IMR-90 (cell line): ENCODE results near the gene RALGAPB. TPM values are rescaled to one million over a fixed set of nuclear protein-coding genes. Genes with fewer than 3 reads are reported as not detected.

ENCODE experiments used
- ATAC-seq: fragments of 200-7000 bp; cut with Tn5 transposase; 2 replicates; pipeline ENCODE4 v1.9.1; 2020; ENCODE audit warnings: low read depth, mild to moderate bottlenecking, moderate library complexity
- BruUV-seq: library from RNA; stranded (reverse); fragments of 400-500 nt; replicated peaks from 2 replicates; lab custom pipeline; 2021; lab: Mats Ljungman, UMichigan
- CTCF ChIA-PET: fragments of 300-600 bp; formaldehyde crosslinking; extraction: SDS; loops from one replicate; lab custom pipeline; 2021; ENCODE audit warnings: antibody characterized with exemption; lab: Yijun Ruan, JAX
- POLR2A ChIA-PET: fragments of 300-600 bp; sonication (Branson Sonifier 250); formaldehyde crosslinking; loops from one replicate; lab custom pipeline; 2022; ENCODE audit warnings: antibody characterized with exemption; ENCODE audit not compliant: unreplicated experiment; lab: Charles Lee
- DNase-seq: peaks from one replicate; pipeline ENCODE4 v3.0.0; 2013
- H2AFZ ChIP-seq: replicated peaks from 2 replicates; pipeline ENCODE3; 2013; ENCODE audit warnings: low read length, mild to moderate bottlenecking; ENCODE audit not compliant: poor library complexity
- H2AK5ac ChIP-seq: 2 replicates; pipeline ENCODE4 v1.6.1; 2013; ENCODE audit warnings: low read depth, low read length, inconsistent platforms
- H2AK9ac ChIP-seq: replicated peaks from 2 replicates; pipeline ENCODE3; 2013; ENCODE audit warnings: mild to moderate bottlenecking, low read depth, low read length, moderate library complexity; ENCODE audit not compliant: poor library complexity
- H2BK120ac ChIP-seq: 2 replicates; pipeline ENCODE4 v1.6.1; 2013; ENCODE audit warnings: low read depth, low read length, inconsistent platforms
- H2BK15ac ChIP-seq: 3 replicates; pipeline ENCODE4 v1.6.1; 2013; ENCODE audit warnings: low read depth, low read length, inconsistent platforms
- H2BK20ac ChIP-seq: 2 replicates; pipeline ENCODE4 v1.6.1; 2013; ENCODE audit warnings: low read depth, mild to moderate bottlenecking, inconsistent platforms, low read length, moderate library complexity
- H2BK5ac ChIP-seq: 2 replicates; pipeline ENCODE4 v1.6.1; 2013; ENCODE audit warnings: mild to moderate bottlenecking, low read depth, low read length, inconsistent platforms; ENCODE audit not compliant: poor library complexity, severe bottlenecking
- H3K14ac ChIP-seq: replicated peaks from 2 replicates; pipeline ENCODE4 v1.6.1; 2013; ENCODE audit warnings: low read depth, low read length, inconsistent platforms
- H3K18ac ChIP-seq: 2 replicates; pipeline ENCODE4 v1.6.1; 2013; ENCODE audit warnings: low read depth, low read length, control low read depth
- H3K23ac ChIP-seq: 2 replicates; pipeline ENCODE4 v1.6.1; 2013; ENCODE audit warnings: low read depth, low read length, inconsistent platforms
- H3K27ac ChIP-seq: 2 replicates; pipeline ENCODE4 v1.5.1; 2013; ENCODE audit warnings: mild to moderate bottlenecking, control low read depth, low read length; ENCODE audit not compliant: insufficient read depth
- H3K27me3 ChIP-seq: 2 replicates; pipeline ENCODE4 v1.6.1; 2013; ENCODE audit warnings: low read length; ENCODE audit not compliant: control insufficient read depth, insufficient read depth
- H3K36me3 ChIP-seq: 2 replicates; pipeline ENCODE4 v1.6.1; 2013; ENCODE audit warnings: low read length, mixed read lengths; ENCODE audit not compliant: control insufficient read depth, insufficient read depth
- H3K4ac ChIP-seq: 2 replicates; pipeline ENCODE4 v1.6.1; 2013; ENCODE audit warnings: low read depth, low read length, inconsistent platforms
- H3K4me1 ChIP-seq: 2 replicates; pipeline ENCODE4 v1.6.1; 2013; ENCODE audit warnings: low read length, mixed read lengths; ENCODE audit not compliant: control insufficient read depth, insufficient read depth
- H3K4me2 ChIP-seq: 2 replicates; pipeline ENCODE4 v1.6.1; 2013; ENCODE audit warnings: low read depth, mild to moderate bottlenecking, control low read depth, low read length, moderate library complexity
- H3K4me3 ChIP-seq: 2 replicates; pipeline ENCODE4 v1.5.1; 2013; ENCODE audit warnings: low read depth, mild to moderate bottlenecking, control low read depth, low read length, moderate library complexity; ENCODE audit not compliant: insufficient read depth
- H3K56ac ChIP-seq: 2 replicates; pipeline ENCODE4 v1.6.1; 2013; ENCODE audit warnings: low read length, inconsistent platforms; ENCODE audit not compliant: insufficient read depth; ENCODE audit errors: extremely low read depth
- H3K79me1 ChIP-seq, 2 experiments: 2 replicates each; pipeline ENCODE4 v1.6.1; 2013; ENCODE audit warnings: low read length in 2 of 2, inconsistent platforms in 1 of 2, low read depth in 1 of 2
- H3K9ac ChIP-seq: 2 replicates; pipeline ENCODE4 v1.6.1; 2013; ENCODE audit warnings: low read depth, low read length, control low read depth
- H3K9me1 ChIP-seq: 2 replicates; pipeline ENCODE4 v1.6.1; 2013; ENCODE audit warnings: low read length, inconsistent platforms; ENCODE audit not compliant: insufficient read depth
- H3K9me3 ChIP-seq: 2 replicates; pipeline ENCODE4 v1.6.1; 2013; ENCODE audit warnings: low read length; ENCODE audit not compliant: control insufficient read depth, insufficient read depth
- H4K20me1 ChIP-seq: 2 replicates; pipeline ENCODE4 v1.6.1; 2013; ENCODE audit warnings: low read length, inconsistent platforms; ENCODE audit not compliant: insufficient read depth
- H4K5ac ChIP-seq: 2 replicates; pipeline ENCODE4 v1.6.1; 2013; ENCODE audit warnings: mild to moderate bottlenecking, low read depth, low read length, control low read depth
- H4K8ac ChIP-seq, 2 experiments: 2 replicates each; pipeline ENCODE4 v1.6.1; 2013; ENCODE audit warnings: low read depth in 2 of 2, low read length in 2 of 2, control low read depth in 1 of 2, inconsistent platforms in 1 of 2
- H4K91ac ChIP-seq: 2 replicates; pipeline ENCODE4 v1.6.1; 2013; ENCODE audit warnings: low read depth, low read length, inconsistent platforms; ENCODE audit not compliant: insufficient read depth
- BHLHE40 ChIP-seq: fragments of 150-350 bp; IDR thresholded peaks from 2 replicates; pipeline ENCODE4 v1.6.1; 2016; ENCODE audit warnings: mild to moderate bottlenecking, low read depth, low read length
- CEBPB ChIP-seq: IDR thresholded peaks from 2 replicates; pipeline ENCODE4 v1.6.1; 2012; ENCODE audit warnings: low read depth, low read length, improper control_type of control experiment
- CHD1 ChIP-seq: IDR thresholded peaks from 2 replicates; pipeline ENCODE4 v1.6.1; 2012; ENCODE audit warnings: low read depth, low read length, improper control_type of control experiment
- CTCF ChIP-seq: conservative IDR thresholded peaks from 2 replicates; pipeline ENCODE4 v1.5.1; 2012; ENCODE audit warnings: mild to moderate bottlenecking, low read depth, low read length, improper control_type of control experiment
- ELK1 ChIP-seq: fragments of 150-350 bp; IDR thresholded peaks from 2 replicates; pipeline ENCODE4 v1.6.1; 2016; ENCODE audit warnings: low read depth, mild to moderate bottlenecking, low read length, moderate library complexity, borderline replicate concordance
- FOS ChIP-seq: fragments of 150-350 bp; IDR thresholded peaks from 2 replicates; pipeline ENCODE4 v1.6.1; 2016; ENCODE audit warnings: low read depth, low read length
- MAFK ChIP-seq: IDR thresholded peaks from 2 replicates; pipeline ENCODE4 v1.6.1; 2012; ENCODE audit warnings: low read depth, low read length, improper control_type of control experiment
- MAZ ChIP-seq: IDR thresholded peaks from 2 replicates; pipeline ENCODE4 v1.6.1; 2012; ENCODE audit warnings: low read depth, mild to moderate bottlenecking, low read length, improper control_type of control experiment, moderate library complexity, borderline replicate concordance
- MXI1 ChIP-seq: IDR thresholded peaks from 2 replicates; pipeline ENCODE4 v1.6.1; 2012; ENCODE audit warnings: low read depth, mild to moderate bottlenecking, low read length, moderate library complexity, borderline replicate concordance
- NFE2L2 ChIP-seq: fragments of 150-350 bp; IDR thresholded peaks from 2 replicates; pipeline ENCODE4 v1.6.1; 2016; ENCODE audit warnings: low read depth, mild to moderate bottlenecking, low read length
- POLR2A ChIP-seq: IDR thresholded peaks from 2 replicates; pipeline ENCODE4 v1.6.1; 2012; ENCODE audit warnings: mild to moderate bottlenecking, low read depth, low read length
- RAD21 ChIP-seq: IDR thresholded peaks from 2 replicates; pipeline ENCODE4 v1.6.1; 2012; ENCODE audit warnings: low read length, improper control_type of control experiment
- RCOR1 ChIP-seq: IDR thresholded peaks from 2 replicates; pipeline ENCODE4 v1.6.1; 2012; ENCODE audit warnings: mild to moderate bottlenecking, low read length, improper control_type of control experiment; ENCODE audit not compliant: insufficient replicate concordance
- RFX5 ChIP-seq: IDR thresholded peaks from 2 replicates; pipeline ENCODE4 v1.8.0; 2012; ENCODE audit warnings: low read depth, mild to moderate bottlenecking, low read length, moderate library complexity
- SMC3 ChIP-seq: fragments of 150-350 bp; IDR thresholded peaks from 2 replicates; pipeline ENCODE4 v1.6.1; 2016; ENCODE audit warnings: low read depth, mild to moderate bottlenecking, antibody characterized with exemption, low read length, moderate library complexity
- USF2 ChIP-seq: fragments of 150-350 bp; IDR thresholded peaks from 2 replicates; pipeline ENCODE4 v1.6.1; 2017; ENCODE audit warnings: mild to moderate bottlenecking, antibody characterized with exemption, low read length, low read depth
- WGBS, 2 experiments: methylation state at CpG; one replicate each; pipeline versions ENCODE4 v1.1.5 to v1.1.7; 2013; ENCODE audit warnings: missing lambda C conversion rate in 2 of 2; ENCODE audit not compliant: insufficient read length in 1 of 2; ENCODE audit errors: extremely low coverage in 2 of 2; 5-methylcytosine and 5-hydroxymethylcytosine counted together
- dilution Hi-C: fragments of 300-500 bp; cut with HindIII; formaldehyde crosslinking; loops from one replicate; pipeline ENCODE4 v1.14.3; 2018; ENCODE audit warnings: low sequenced_read_pairs; ENCODE audit not compliant: unreplicated experiment
- in situ Hi-C: fragments of 300-500 bp; cut with MboI; formaldehyde crosslinking; loops from 3 replicates; pipeline ENCODE4 v1.14.3; 2019; ENCODE audit warnings: low sequenced_read_pairs, inconsistent platforms, mixed read lengths
- intact Hi-C: fragments of 100-400 bp; cut with micrococcal nuclease; formaldehyde crosslinking; loops from 2 replicates; pipeline ENCODE4 v1.10.0; 2022
- polyA plus RNA-seq, 3 experiments: library from polyadenylated mRNA; depleted of rRNA; stranded (reverse); fragments of >200 nt; gene quantifications; 2 replicates each; pipeline ENCODE4 v1.2.3, GENCODE V29; 2012; ENCODE audit warnings: low replicate concordance in 1 of 3
- total RNA-seq: library from RNA; depleted of rRNA; stranded (reverse); fragments of >200 nt; gene quantifications from 2 replicates; pipeline ENCODE4 v1.2.3, GENCODE V29; 2012

The RALGAPB gene
- total and polyA plus RNA-seq, 2 of the 4 experiments (the other 2 are of a cell fraction), result 12.7 to 30.3 TPM

GRCh38 chr20:38588303-38588702 is 115.7 kb downstream of the RALGAPB start:
- Histone ChIP-seq H3K56ac (no peak overlapping the region), H3K79me1 (no peaks in the 10 kb centered on the region), H4K20me1 (no peaks in the 10 kb centered on the region), H3K4me2 (no peak overlapping the region), H3K23ac (no peak overlapping the region), H2AK9ac (no peak overlapping the region), H3K9me3 (no peaks in the 10 kb centered on the region), H3K4ac (no peak overlapping the region), H3K9ac (no peak overlapping the region), H2BK15ac (no peak overlapping the region), H4K91ac (no peak overlapping the region), H3K4me1 (no peaks in the 10 kb centered on the region), H2BK5ac (no peak overlapping the region), H3K4me3 (no peak overlapping the region), H3K27ac (no peak overlapping the region), H2BK20ac (no peak overlapping the region), H2BK120ac (no peak overlapping the region), H4K5ac (no peak overlapping the region), H3K27me3 (peaks cover 31% of the 10 kb centered on the region), H4K8ac (no peak overlapping the region), H3K9me1 (no peaks in the 10 kb centered on the region), H3K36me3 (no peaks in the 10 kb centered on the region), H2AFZ (no peak overlapping the region), H3K18ac (no peak overlapping the region), H3K14ac (no peak overlapping the region), H2AK5ac (no peak overlapping the region)
- DNase-seq (no peak), ATAC-seq (no peak)
- CTCF ChIA-PET, result no interaction called here
- in situ Hi-C loops (no loop called here), intact Hi-C loops (no loop called here), dilution Hi-C loops (no loop called here)
- no CpG with 5 or more reads among the region's 6 CpGs for WGBS, 2 experiments
- POLR2A ChIA-PET, result no interaction called here
- no peak for TF ChIP-seq CHD1
- no peak for TF ChIP-seq CEBPB
- no peak for TF ChIP-seq FOS
- TF ChIP-seq RAD21, result no peak
- no peak for TF ChIP-seq SMC3
- no peak for TF ChIP-seq MAFK
- no peak for TF ChIP-seq USF2
- no peak for TF ChIP-seq NFE2L2
- no peak for TF ChIP-seq BHLHE40
- no peak for TF ChIP-seq MAZ
- TF ChIP-seq CTCF, result no peak
- no peak for TF ChIP-seq RFX5
- no peak for TF ChIP-seq POLR2A
- no peak for TF ChIP-seq RCOR1
- TF ChIP-seq MXI1, result no peak
- no peak for TF ChIP-seq ELK1
- no TSS peak for BruUV-seq
